ES-I3 (cell line): ENCODE measurements around the gene NRXN3.

Source experiments
- H3K36me3 ChIP-seq: 2 replicates; pipeline ENCODE4 v1.6.1; 2013; ENCODE audit warnings: mild to moderate bottlenecking, low read length, control low read depth, moderate library complexity; ENCODE audit not compliant: insufficient read depth
- H3K4me1 ChIP-seq: 2 replicates; pipeline ENCODE4 v1.6.1; 2013; ENCODE audit warnings: mild to moderate bottlenecking, control low read depth, low read length; ENCODE audit not compliant: insufficient read depth
- H3K9ac ChIP-seq: 2 replicates; pipeline ENCODE4 v1.6.1; 2013; ENCODE audit warnings: low read depth, mild to moderate bottlenecking, low read length, moderate library complexity
- H3K9me3 ChIP-seq: 2 replicates; pipeline ENCODE4 v1.6.1; 2013; ENCODE audit warnings: mild to moderate bottlenecking, low read length, moderate library complexity; ENCODE audit not compliant: control insufficient read depth, insufficient read depth

Gene NRXN3

GRCh38 chr14:78664841-78665240 is 494.7 kb downstream of the NRXN3 start:
- Histone ChIP-seq H3K4me1 (no peaks in the 10 kb centered on the region), H3K9ac (no peak overlapping the region), H3K36me3 (no peaks in the 10 kb centered on the region), H3K9me3 (no peaks in the 10 kb centered on the region)

- H3K9ac ChIP-seq = no peak overlapping the region
- H3K36me3 ChIP-seq = no peaks in the 10 kb centered on the region
- H3K4me1 ChIP-seq = no peaks in the 10 kb centered on the region
- H3K9me3 ChIP-seq = no peaks in the 10 kb centered on the region
These were observed 496.3 kb downstream of the NRXN3 start for GRCh38 chr14:78666336-78667056.

GRCh38 chr14:78667141-78667540 is 497.0 kb downstream of the NRXN3 start:
- Histone ChIP-seq H3K4me1 (no peaks in the 10 kb centered on the region), H3K9ac (no peak overlapping the region), H3K9me3 (no peaks in the 10 kb centered on the region)

GRCh38 chr14:78673845-78674244 is 503.7 kb downstream of the NRXN3 start:
- H3K4me1 ChIP-seq = no peaks in the 10 kb centered on the region
- H3K9ac ChIP-seq = no peak overlapping the region
- no peaks in the 10 kb centered on the region for H3K9me3 ChIP-seq
- no peaks in the 10 kb centered on the region for H3K36me3 ChIP-seq

More at GRCh38 chr14:78667141-78667540, 497.0 kb downstream of the NRXN3 start:
- no peaks in the 10 kb centered on the region for H3K36me3 ChIP-seq

GRCh38 chr14:78674820-78675219 is 504.6 kb downstream of the NRXN3 start:
- Histone ChIP-seq H3K9ac (no peak overlapping the region), H3K4me1 (no peaks in the 10 kb centered on the region), H3K36me3 (no peaks in the 10 kb centered on the region), H3K9me3 (no peaks in the 10 kb centered on the region)

GRCh38 chr14:78683206-78683605 is 513.0 kb downstream of the NRXN3 start:
- H3K9ac ChIP-seq = no peak overlapping the region
- H3K9me3 ChIP-seq = no peaks in the 10 kb centered on the region
- H3K36me3 ChIP-seq = no peaks in the 10 kb centered on the region
- no peaks in the 10 kb centered on the region for H3K4me1 ChIP-seq

GRCh38 chr14:78683981-78684380 is 513.8 kb downstream of the NRXN3 start:
- no peaks in the 10 kb centered on the region for H3K36me3 ChIP-seq
- H3K4me1 ChIP-seq = no peaks in the 10 kb centered on the region
- H3K9ac ChIP-seq = no peak overlapping the region
- no peaks in the 10 kb centered on the region for H3K9me3 ChIP-seq

GRCh38 chr14:78688503-78688902 is 518.3 kb downstream of the NRXN3 start:
- Histone ChIP-seq H3K4me1 (no peaks in the 10 kb centered on the region), H3K36me3 (no peaks in the 10 kb centered on the region), H3K9me3 (no peaks in the 10 kb centered on the region), H3K9ac (no peak overlapping the region)

- Histone ChIP-seq H3K36me3 (no peaks in the 10 kb centered on the region), H3K9ac (no peak overlapping the region), H3K4me1 (no peaks in the 10 kb centered on the region), H3K9me3 (no peaks in the 10 kb centered on the region)
These were observed 520.7 kb downstream of the NRXN3 start for GRCh38 chr14:78690836-78691235.

GRCh38 chr14:78697341-78697740 is 527.2 kb downstream of the NRXN3 start:
- no peak overlapping the region for H3K9ac ChIP-seq
- no peaks in the 10 kb centered on the region for H3K4me1 ChIP-seq
- no peaks in the 10 kb centered on the region for H3K9me3 ChIP-seq

GRCh38 chr14:78698991-78699390 is 528.8 kb downstream of the NRXN3 start:
- H3K36me3 ChIP-seq = no peaks in the 10 kb centered on the region

More at GRCh38 chr14:78697341-78697740, 527.2 kb downstream of the NRXN3 start:
- no peaks in the 10 kb centered on the region for H3K36me3 ChIP-seq

GRCh38 chr14:78700236-78700635 is 530.1 kb downstream of the NRXN3 start:
- no peaks in the 10 kb centered on the region for H3K9me3 ChIP-seq
- no peak overlapping the region for H3K9ac ChIP-seq
- no peaks in the 10 kb centered on the region for H3K36me3 ChIP-seq
- no peaks in the 10 kb centered on the region for H3K4me1 ChIP-seq

More at GRCh38 chr14:78698991-78699390, 528.8 kb downstream of the NRXN3 start:
- no peak overlapping the region for H3K9ac ChIP-seq
- no peaks in the 10 kb centered on the region for H3K4me1 ChIP-seq
- no peaks in the 10 kb centered on the region for H3K9me3 ChIP-seq

GRCh38 chr14:78701246-78701645 is 531.1 kb downstream of the NRXN3 start:
- Histone ChIP-seq H3K36me3 (no peaks in the 10 kb centered on the region), H3K9me3 (no peaks in the 10 kb centered on the region), H3K9ac (no peak overlapping the region), H3K4me1 (no peaks in the 10 kb centered on the region)

- Histone ChIP-seq H3K9ac (no peak overlapping the region), H3K9me3 (no peaks in the 10 kb centered on the region), H3K36me3 (no peaks in the 10 kb centered on the region), H3K4me1 (0 out of 2 replicates have a peak, but pooled peaks cover 4% of the 10 kb centered on the region)
These were observed 534.8 kb downstream of the NRXN3 start for GRCh38 chr14:78704965-78705364.

- Histone ChIP-seq H3K36me3 (no peaks in the 10 kb centered on the region), H3K9ac (no peak overlapping the region), H3K9me3 (no peaks in the 10 kb centered on the region), H3K4me1 (peaks cover 11% of the 10 kb centered on the region; the same call in 1 of the 2 replicates)
These were observed 535.8 kb downstream of the NRXN3 start for GRCh38 chr14:78705989-78706388.
